Memory B cell (primary cell): ENCODE data around the gene KCNJ13.
A peak's percentile ranks its signal among the peaks of the same experiment; 100 is the strongest.
"Not testable (repeated sequence)": the region's sequence is repeated elsewhere in the genome, so short reads cannot be mapped to it uniquely, and the experiment has no call there.

Source experiments
- ATAC-seq: fragments of 150-1000 bp; cut with Tn5 transposase; 2 replicates; pipeline ENCODE4 v1.10.0; 2021; ENCODE audit warnings: low read depth, mild to moderate bottlenecking, moderate library complexity
- DNase-seq, 2 donors: peaks; one replicate each; pipeline ENCODE4 v3.0.0; 2022; ENCODE audit warnings: low spot score in 2 of 2
- H3K27ac Mint-ChIP-seq: one replicate; pipeline ENCODE4 v1.8.0; 2022; ENCODE audit warnings: mild to moderate bottlenecking, moderate library complexity, mixed read lengths
- H3K27me3 Mint-ChIP-seq: one replicate; pipeline ENCODE4 v1.8.0; 2022; ENCODE audit warnings: mixed read lengths
- H3K36me3 Mint-ChIP-seq: one replicate; pipeline ENCODE4 v1.8.0; 2022; ENCODE audit warnings: mild to moderate bottlenecking, mixed read lengths
- H3K4me1 Mint-ChIP-seq: one replicate; pipeline ENCODE4 v1.8.0; 2022; ENCODE audit warnings: mixed read lengths
- H3K4me3 Mint-ChIP-seq: one replicate; pipeline ENCODE4 v1.8.0; 2022; ENCODE audit warnings: mild to moderate bottlenecking, moderate library complexity, mixed read lengths
- H3K9me3 Mint-ChIP-seq: one replicate; pipeline ENCODE4 v1.8.0; 2022; ENCODE audit warnings: mixed read lengths

KCNJ13 gene

DNA sequence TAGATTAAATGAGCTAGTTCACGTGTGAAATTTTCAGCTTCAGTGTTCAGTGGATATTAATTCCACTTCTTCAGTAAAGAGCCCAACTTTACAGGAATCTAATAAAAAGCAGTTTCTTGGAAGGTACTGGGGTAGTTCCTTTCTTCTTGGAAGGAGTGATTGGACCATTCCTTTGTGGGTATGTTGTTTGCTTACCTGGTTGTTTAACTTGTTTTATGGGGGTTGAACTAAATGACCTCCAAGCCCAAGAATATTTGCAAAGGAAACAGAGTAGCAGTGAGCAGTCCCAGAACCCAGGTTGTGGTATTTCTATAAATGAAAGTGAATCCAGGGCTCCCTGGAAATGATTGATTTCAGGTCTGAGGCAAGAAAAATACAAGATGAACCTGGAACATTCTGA, 31.4 kb downstream of the KCNJ13 start:
- Mint-ChIP-seq H3K4me3 (no peak overlapping the region), H3K27me3 (no peaks in the 10 kb centered on the region), H3K36me3 (peaks cover 29% of the 10 kb centered on the region), H3K27ac (no peak overlapping the region), H3K4me1 (peaks cover 4% of the 10 kb centered on the region), H3K9me3 (no peaks in the 10 kb centered on the region)
- DNase-seq: no peak
- ATAC-seq: no peak

GRCh38 chr2:232741972-232742371, 34.4 kb downstream of the KCNJ13 start:
- Mint-ChIP-seq H3K27me3 (no peaks in the 10 kb centered on the region), H3K4me3 (no peak overlapping the region), H3K36me3 (peaks cover 19% of the 10 kb centered on the region), H3K9me3 (no peaks in the 10 kb centered on the region), H3K4me1 (peaks cover 4% of the 10 kb centered on the region), H3K27ac (no peak overlapping the region)
- DNase-seq (no peak), ATAC-seq (no peak)

GRCh38 chr2:232741294-232741693, 35.1 kb downstream of the KCNJ13 start:
- no peaks in the 10 kb centered on the region for H3K27me3 Mint-ChIP-seq
- H3K9me3 Mint-ChIP-seq: no peaks in the 10 kb centered on the region
- peaks cover 19% of the 10 kb centered on the region for H3K36me3 Mint-ChIP-seq
- H3K27ac Mint-ChIP-seq: no peak overlapping the region
- DNase-seq: no peak
- no peak for ATAC-seq
- peaks cover 4% of the 10 kb centered on the region for H3K4me1 Mint-ChIP-seq
- H3K4me3 Mint-ChIP-seq: no peak overlapping the region

DNA sequence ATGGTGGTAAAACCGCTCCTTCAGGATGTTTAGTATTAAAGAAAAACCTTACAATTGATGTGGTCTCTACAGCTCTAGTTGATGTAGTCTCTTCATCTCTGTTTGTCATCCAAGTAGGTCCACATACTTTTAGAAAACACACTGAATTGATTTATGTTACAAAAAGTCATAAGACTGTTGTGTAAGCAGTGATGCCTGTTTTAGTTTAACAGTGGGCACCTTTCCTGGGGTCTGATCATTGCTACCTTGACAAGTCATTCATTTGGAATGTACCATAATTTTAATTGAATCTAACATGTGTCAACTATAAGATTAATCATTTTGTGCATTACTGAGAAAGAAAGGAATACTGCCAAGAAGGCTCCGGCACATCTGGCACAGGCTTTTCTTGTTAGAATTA, 44.9 kb downstream of the KCNJ13 start:
- peaks cover 33% of the 10 kb centered on the region for H3K36me3 Mint-ChIP-seq
- H3K9me3 Mint-ChIP-seq: no peaks in the 10 kb centered on the region
- no peaks in the 10 kb centered on the region for H3K27me3 Mint-ChIP-seq
- DNase-seq: no peak
- H3K4me3 Mint-ChIP-seq: no peak overlapping the region
- H3K4me1 Mint-ChIP-seq: peaks cover 8% of the 10 kb centered on the region
- ATAC-seq: no peak
- no peak overlapping the region for H3K27ac Mint-ChIP-seq

DNA sequence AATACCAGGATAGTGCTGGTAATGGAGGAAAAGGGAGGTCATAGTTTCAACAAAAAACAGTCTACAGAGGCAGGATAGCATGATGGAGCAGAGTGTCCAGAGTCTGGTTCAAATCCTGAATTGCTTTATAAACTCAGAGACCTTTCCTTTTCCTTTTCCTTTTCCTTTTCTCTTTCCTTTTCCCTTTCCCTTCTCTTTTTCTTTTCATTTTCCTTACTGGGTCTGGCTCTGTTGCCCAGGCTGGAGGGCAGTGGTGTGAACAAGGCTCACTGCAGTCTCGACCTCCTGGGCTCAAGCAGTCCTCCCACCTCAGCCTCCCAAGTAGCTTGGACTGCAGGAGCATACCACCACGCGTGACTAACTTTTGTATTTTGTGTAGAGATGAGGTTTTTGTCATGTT, 47.6 kb downstream of the KCNJ13 start:
- DNase-seq (no peak), ATAC-seq (no peak)
- Mint-ChIP-seq H3K27me3 (no peaks in the 10 kb centered on the region), H3K36me3 (peaks cover 42% of the 10 kb centered on the region), H3K4me3 (no peak overlapping the region), H3K27ac (no peak overlapping the region), H3K9me3 (no peaks in the 10 kb centered on the region), H3K4me1 (peaks cover 8% of the 10 kb centered on the region)

GRCh38 chr2:232723027-232723426, 53.3 kb downstream of the KCNJ13 start:
- Mint-ChIP-seq H3K36me3 (peaks cover 50% of the 10 kb centered on the region), H3K4me3 (no peak overlapping the region), H3K4me1 (peaks cover 19% of the 10 kb centered on the region), H3K27ac (no peak overlapping the region), H3K27me3 (no peaks in the 10 kb centered on the region), H3K9me3 (no peaks in the 10 kb centered on the region)
- no peak for DNase-seq
- ATAC-seq: no peak

DNA sequence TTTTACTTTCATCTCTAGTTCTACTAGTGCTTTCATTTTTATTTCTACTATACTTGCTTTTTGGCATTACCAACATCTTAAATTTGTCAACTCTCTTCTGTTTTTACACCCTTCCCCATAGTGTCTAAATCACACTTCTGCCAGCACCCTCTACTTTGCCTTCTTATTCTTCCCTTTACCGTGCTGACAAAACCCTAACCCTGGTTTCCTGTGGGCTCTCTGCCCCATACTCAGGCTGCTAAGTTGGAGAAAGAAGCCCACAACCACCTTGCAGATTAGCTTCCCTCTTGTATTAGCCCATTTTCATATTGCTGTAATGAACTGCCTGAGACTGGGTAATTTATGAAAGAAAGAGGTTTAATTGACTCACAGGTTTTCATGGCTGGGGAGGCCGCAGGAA, 54.5 kb downstream of the KCNJ13 start:
- DNase-seq (no peak), ATAC-seq (no peak)
- Mint-ChIP-seq H3K27me3 (no peaks in the 10 kb centered on the region), H3K4me3 (no peak overlapping the region), H3K9me3 (no peaks in the 10 kb centered on the region), H3K36me3 (peaks cover 48% of the 10 kb centered on the region), H3K4me1 (peaks cover 17% of the 10 kb centered on the region), H3K27ac (peak overlapping the region; percentile 42)

- no peaks in the 10 kb centered on the region for H3K9me3 Mint-ChIP-seq
- H3K36me3 Mint-ChIP-seq: peaks cover 50% of the 10 kb centered on the region
- peaks cover 17% of the 10 kb centered on the region for H3K4me1 Mint-ChIP-seq
Observed at GRCh38 chr2:232721261-232721660, 55.1 kb downstream of the KCNJ13 start.

GRCh38 chr2:232720056-232720455, 56.3 kb downstream of the KCNJ13 start:
- DNase-seq, H3K27me3 Mint-ChIP-seq, H3K4me3 Mint-ChIP-seq, H3K27ac Mint-ChIP-seq, H3K9me3 Mint-ChIP-seq, ATAC-seq: not testable (repeated sequence)
- H3K36me3 Mint-ChIP-seq: peaks cover 47% of the 10 kb centered on the region
- peaks cover 20% of the 10 kb centered on the region for H3K4me1 Mint-ChIP-seq

More at GRCh38 chr2:232721261-232721660, 55.1 kb downstream of the KCNJ13 start:
- ATAC-seq (no peak), DNase-seq (no peak)
- Mint-ChIP-seq H3K4me3 (no peak overlapping the region), H3K27ac (peak overlapping the region; percentile 42), H3K27me3 (no peaks in the 10 kb centered on the region)
